Colonic mucosa (tissue), 4 donors: ENCODE data around the gene TRAPPC6A. TPM values are rescaled to one million over a fixed set of nuclear protein-coding genes. Genes with fewer than 3 reads are reported as not detected.

Experiments
- DNase-seq: peaks from one replicate; pipeline ENCODE4 v3.0.0-alpha.2; 2020
- H3K27ac ChIP-seq: fragments of 200-600 bp; one replicate; pipeline ENCODE4 v1.8.0; 2021
- H3K27me3 ChIP-seq: fragments of 200-600 bp; one replicate; pipeline ENCODE4 v1.8.0; 2021
- H3K36me3 ChIP-seq: fragments of 200-600 bp; one replicate; pipeline ENCODE4 v1.8.0; 2021
- H3K4me1 ChIP-seq: fragments of 200-600 bp; one replicate; pipeline ENCODE4 v1.8.0; 2021; ENCODE audit warnings: mild to moderate bottlenecking
- H3K4me3 ChIP-seq: fragments of 200-600 bp; one replicate; pipeline ENCODE4 v1.8.0; 2021
- H3K9ac ChIP-seq, 2 donors: one replicate each; pipeline ENCODE4 v1.7.0; 2013; ENCODE audit warnings: control low read depth in 2 of 2, low read depth in 2 of 2, low read length in 2 of 2
- H3K9me3 ChIP-seq: fragments of 200-600 bp; one replicate; pipeline ENCODE4 v1.8.0; 2021
- intact Hi-C: fragments of 100-400 bp; cut with DNase I; formaldehyde crosslinking; loops from one replicate; pipeline ENCODE4 v1.14.1; 2022
- total RNA-seq, 2 donors: library from RNA; stranded (reverse); fragmentation: NEBNext Ultra II Directional in 1 of 2; extraction: Animal tissue kit (Norgen Biotek cat#: 25700) in 1 of 2; gene quantifications; one replicate each; pipeline ENCODE4 v1.2.1, GENCODE V29; 2021
- TF ChIP-seq, protein P1 (sequence below): fragments of 200-600 bp; IDR thresholded peaks from one replicate; pipeline ENCODE4 v1.8.0; 2022; ENCODE audit warnings: antibody characterized with exemption, mild to moderate bottlenecking
- donor health status: healthy.
- donor health status: DM: no; HTN: no; CAD: no.
- donor health status: DM: no; HTN: no; CAD: no.

Gene TRAPPC6A, protein sequence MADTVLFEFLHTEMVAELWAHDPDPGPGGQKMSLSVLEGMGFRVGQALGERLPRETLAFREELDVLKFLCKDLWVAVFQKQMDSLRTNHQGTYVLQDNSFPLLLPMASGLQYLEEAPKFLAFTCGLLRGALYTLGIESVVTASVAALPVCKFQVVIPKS
- total RNA-seq: 10 to 100 TPM; 17.2 to 35.2 TPM

DNA sequence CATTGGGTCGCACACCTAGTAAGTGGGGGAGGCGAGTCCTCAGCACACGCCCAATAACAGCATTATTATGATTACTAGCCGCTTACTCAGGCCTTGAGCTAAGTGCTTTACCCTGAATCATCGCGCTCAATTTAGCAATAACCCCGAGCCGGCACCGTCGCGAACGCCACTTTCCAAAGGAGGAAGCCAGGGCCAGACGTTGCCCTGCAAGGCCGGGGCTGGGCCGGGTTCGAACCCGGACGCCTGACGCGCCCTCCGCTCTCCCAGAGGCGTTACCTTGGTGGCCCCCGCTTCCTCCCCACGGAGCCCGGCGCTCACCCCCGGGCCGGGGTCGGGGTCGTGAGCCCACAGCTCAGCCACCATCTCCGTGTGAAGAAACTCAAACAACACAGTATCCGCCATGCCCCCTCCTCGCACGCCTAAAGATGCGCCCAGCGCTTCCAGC, at the start of gene TRAPPC6A:
TSS of gene TRAPPC6A (minus strand) at position 421 of the 445 bp plus-strand sequence. CDS start at position 402, 19 bp downstream.
- peak within 1 kb of the TSS; percentile 94 for H3K27ac ChIP-seq
- intact Hi-C loops: no loop called here
- H3K9ac ChIP-seq: peak within 1 kb of the TSS; percentile 87 to 91
- H3K36me3 ChIP-seq: no peaks in the 10 kb centered on the region
- H3K27me3 ChIP-seq: no peaks in the 10 kb centered on the region
- DNase-seq: no peak
- TF ChIP-seq, protein P1, sequence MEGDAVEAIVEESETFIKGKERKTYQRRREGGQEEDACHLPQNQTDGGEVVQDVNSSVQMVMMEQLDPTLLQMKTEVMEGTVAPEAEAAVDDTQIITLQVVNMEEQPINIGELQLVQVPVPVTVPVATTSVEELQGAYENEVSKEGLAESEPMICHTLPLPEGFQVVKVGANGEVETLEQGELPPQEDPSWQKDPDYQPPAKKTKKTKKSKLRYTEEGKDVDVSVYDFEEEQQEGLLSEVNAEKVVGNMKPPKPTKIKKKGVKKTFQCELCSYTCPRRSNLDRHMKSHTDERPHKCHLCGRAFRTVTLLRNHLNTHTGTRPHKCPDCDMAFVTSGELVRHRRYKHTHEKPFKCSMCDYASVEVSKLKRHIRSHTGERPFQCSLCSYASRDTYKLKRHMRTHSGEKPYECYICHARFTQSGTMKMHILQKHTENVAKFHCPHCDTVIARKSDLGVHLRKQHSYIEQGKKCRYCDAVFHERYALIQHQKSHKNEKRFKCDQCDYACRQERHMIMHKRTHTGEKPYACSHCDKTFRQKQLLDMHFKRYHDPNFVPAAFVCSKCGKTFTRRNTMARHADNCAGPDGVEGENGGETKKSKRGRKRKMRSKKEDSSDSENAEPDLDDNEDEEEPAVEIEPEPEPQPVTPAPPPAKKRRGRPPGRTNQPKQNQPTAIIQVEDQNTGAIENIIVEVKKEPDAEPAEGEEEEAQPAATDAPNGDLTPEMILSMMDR: no peak
- peak within 1 kb of the TSS; percentile 92 for H3K4me3 ChIP-seq
- H3K9me3 ChIP-seq: no peaks in the 10 kb centered on the region
- H3K4me1 ChIP-seq: no peaks in the 10 kb centered on the region

DNA sequence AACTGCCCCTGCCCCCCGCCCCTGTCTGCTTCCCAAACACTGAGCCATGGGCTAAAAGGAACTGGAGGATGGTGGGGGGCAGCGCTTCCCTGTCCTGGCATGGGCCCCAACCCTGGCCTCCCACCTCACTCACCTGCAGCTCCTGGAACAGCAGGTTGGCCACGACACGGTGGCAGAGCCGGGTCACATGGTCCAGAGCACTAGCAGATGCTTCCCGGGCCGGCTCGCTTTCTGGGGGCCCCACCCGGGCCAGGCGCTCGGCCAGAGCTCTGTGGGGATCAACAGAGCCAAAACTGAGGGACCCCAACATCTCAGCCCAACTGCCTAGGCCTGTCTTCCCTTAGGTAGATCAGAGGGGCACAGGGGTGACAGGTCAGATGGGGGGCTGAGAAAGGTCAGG, 46.6 kb upstream of the TRAPPC6A start:
- no peak for DNase-seq
- TF ChIP-seq, protein P1: no peak
- H3K27ac ChIP-seq: no peak overlapping the region
- H3K4me1 ChIP-seq: no peaks in the 10 kb centered on the region
- H3K9me3 ChIP-seq: no peaks in the 10 kb centered on the region
- intact Hi-C loops: no loop called here
- H3K9ac ChIP-seq: no peak overlapping the region
- no peaks in the 10 kb centered on the region for H3K36me3 ChIP-seq
- H3K27me3 ChIP-seq: no peaks in the 10 kb centered on the region
- H3K4me3 ChIP-seq: no peak overlapping the region

DNA sequence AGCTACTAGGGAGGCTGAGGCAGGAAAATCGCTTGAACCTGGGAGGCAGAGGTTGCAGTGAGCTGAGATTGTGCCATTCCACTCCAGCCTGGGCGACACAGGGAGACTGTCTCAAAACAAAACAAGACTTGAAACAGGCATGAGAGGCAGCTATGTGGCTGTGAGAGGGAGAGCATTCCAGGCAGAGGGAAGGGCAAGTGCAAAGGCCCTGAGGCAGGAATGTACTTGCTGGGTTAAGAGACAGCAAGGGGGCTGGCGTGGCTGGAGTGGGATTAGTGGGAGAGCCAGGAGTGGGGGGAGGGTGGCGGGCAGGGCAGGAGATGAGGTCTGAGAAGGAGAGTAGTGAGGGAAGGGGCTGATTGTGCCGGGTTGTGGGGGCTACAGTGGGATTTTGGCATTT, 45.8 kb upstream of the TRAPPC6A start:
- no peak overlapping the region for H3K27ac ChIP-seq
- H3K36me3 ChIP-seq: no peaks in the 10 kb centered on the region
- H3K27me3 ChIP-seq: peaks cover under 1% of the 10 kb centered on the region
- H3K4me1 ChIP-seq: no peaks in the 10 kb centered on the region
- H3K9me3 ChIP-seq: no peaks in the 10 kb centered on the region
- no peak overlapping the region for H3K9ac ChIP-seq
- TF ChIP-seq, protein P1: no peak
- H3K4me3 ChIP-seq: no peak overlapping the region
- intact Hi-C loops: no loop called here
- DNase-seq: no peak

DNA sequence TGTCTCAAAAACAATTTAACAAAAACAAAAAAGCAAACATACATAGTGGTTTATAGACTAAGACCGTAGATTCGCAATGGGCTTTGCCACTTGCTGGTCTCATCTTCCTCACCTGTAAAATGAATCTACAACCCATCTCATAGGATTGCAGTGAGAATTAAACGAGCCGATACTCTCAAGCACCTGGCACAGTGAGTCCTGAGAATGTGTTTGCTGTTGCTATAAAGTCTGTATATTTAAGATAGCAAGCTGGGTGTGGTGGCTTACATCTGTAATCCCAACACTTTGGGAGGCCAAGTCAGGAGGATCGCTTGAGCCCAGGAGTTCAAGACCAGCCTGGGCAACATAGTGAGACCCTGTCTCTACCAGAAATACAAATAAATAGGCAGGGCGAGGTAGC, 44.7 kb upstream of the TRAPPC6A start:
- Histone ChIP-seq H3K9ac (no peak overlapping the region), H3K4me1 (no peaks in the 10 kb centered on the region), H3K27ac (no peak overlapping the region), H3K36me3 (no peaks in the 10 kb centered on the region), H3K27me3 (peaks cover 12% of the 10 kb centered on the region), H3K4me3 (no peak overlapping the region), H3K9me3 (no peaks in the 10 kb centered on the region)
- TF ChIP-seq, protein P1: no peak
- DNase-seq: no peak
- intact Hi-C loops: no loop called here

DNA sequence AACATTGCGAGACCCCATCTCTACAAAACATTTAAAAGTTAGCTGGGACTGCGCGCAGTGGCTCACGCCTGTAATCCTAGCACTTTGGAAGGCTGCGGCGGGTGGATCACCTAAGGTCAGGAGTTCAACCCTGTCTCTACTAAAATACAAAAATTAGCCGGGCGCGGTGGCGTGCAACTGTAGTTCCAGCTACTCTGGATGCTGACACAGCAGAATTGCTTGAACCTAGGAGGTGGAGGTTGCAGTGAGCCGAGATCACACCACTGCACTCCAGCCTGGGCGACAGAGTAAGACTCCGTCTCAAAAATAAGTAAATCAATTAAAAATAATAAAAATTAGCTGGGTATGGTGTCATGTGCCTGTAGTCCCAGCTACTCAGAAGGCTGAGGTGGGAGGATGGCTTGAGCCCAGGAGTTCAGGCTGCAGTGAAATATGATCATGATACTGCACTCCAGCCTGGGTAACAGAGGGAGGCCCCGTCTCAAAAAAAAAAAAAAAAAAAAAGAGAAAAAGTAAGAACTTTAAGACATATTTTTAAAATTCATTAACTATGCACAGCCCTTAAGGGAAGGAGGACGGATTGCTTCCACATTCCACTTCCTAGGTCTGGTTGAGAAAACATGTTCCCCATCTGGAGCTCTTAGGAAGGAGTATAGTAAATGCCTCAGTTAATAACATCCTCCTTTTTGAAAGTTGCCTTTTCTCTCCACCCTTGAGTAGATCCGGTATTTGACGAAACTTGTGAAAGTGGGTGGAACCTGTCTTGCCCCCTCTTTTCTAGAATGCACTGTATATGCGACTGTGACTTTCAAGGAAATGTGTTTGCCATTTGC, 41.1 kb upstream of the TRAPPC6A start:
- H3K27me3 ChIP-seq: peaks cover 34% of the 10 kb centered on the region
- DNase-seq: no peak
- TF ChIP-seq, protein P1: no peak
- no peak overlapping the region for H3K27ac ChIP-seq
- intact Hi-C loops: no loop called here
- H3K4me3 ChIP-seq: no peak overlapping the region
- H3K4me1 ChIP-seq: no peaks in the 10 kb centered on the region
- no peak overlapping the region for H3K9ac ChIP-seq
- H3K9me3 ChIP-seq: no peaks in the 10 kb centered on the region
- no peaks in the 10 kb centered on the region for H3K36me3 ChIP-seq
